Glutamatergic neuron (in vitro differentiated cells): Measurements from ENCODE around the gene ANXA7. TPM values are rescaled to one million over a fixed set of nuclear protein-coding genes. Genes with fewer than 3 reads are reported as not detected.

ENCODE experiments used
- DNase-seq: peaks from one replicate; pipeline ENCODE4 v3.0.0; 2022
- H3K27ac Mint-ChIP-seq: one replicate; pipeline ENCODE4 v1.8.0; 2020; ENCODE audit warnings: mild to moderate bottlenecking, mixed read lengths, inconsistent platforms; ENCODE audit not compliant: unreplicated experiment
- H3K27me3 Mint-ChIP-seq: one replicate; pipeline ENCODE4 v1.8.0; 2020; ENCODE audit warnings: mild to moderate bottlenecking, moderate library complexity, mixed read lengths, inconsistent platforms; ENCODE audit not compliant: unreplicated experiment
- H3K36me3 Mint-ChIP-seq: one replicate; pipeline ENCODE4 v1.8.0; 2020; ENCODE audit warnings: mild to moderate bottlenecking, mixed read lengths, inconsistent platforms; ENCODE audit not compliant: unreplicated experiment
- H3K4me1 Mint-ChIP-seq: one replicate; pipeline ENCODE4 v1.8.0; 2020; ENCODE audit warnings: mild to moderate bottlenecking, low read depth, mixed read lengths, inconsistent platforms; ENCODE audit not compliant: unreplicated experiment
- H3K4me3 Mint-ChIP-seq: one replicate; pipeline ENCODE4 v1.8.0; 2020; ENCODE audit warnings: mild to moderate bottlenecking, mixed read lengths, inconsistent platforms; ENCODE audit not compliant: unreplicated experiment
- H3K9me3 Mint-ChIP-seq: one replicate; pipeline ENCODE4 v1.8.0; 2020; ENCODE audit warnings: mild to moderate bottlenecking, moderate library complexity, mixed read lengths, inconsistent platforms; ENCODE audit not compliant: unreplicated experiment
- total RNA-seq: library from RNA; stranded (reverse); fragmentation: NEBNext Ultra II Directional; extraction: Animal tissue kit (Norgen Biotek cat#: 25700); gene quantifications from one replicate; pipeline ENCODE4 v1.2.1, GENCODE V29; 2021; ENCODE audit not compliant: unreplicated experiment
- TF ChIP-seq, protein P1 (sequence below): fragments of 200-600 bp; sonication (generic); IDR thresholded peaks from one replicate; pipeline ENCODE4 v1.5.0; 2021; ENCODE audit not compliant: partially characterized antibody, unreplicated experiment

The ANXA7 gene
- total RNA-seq, 1 donor from 2014 or later: 35.9 TPM

DNA sequence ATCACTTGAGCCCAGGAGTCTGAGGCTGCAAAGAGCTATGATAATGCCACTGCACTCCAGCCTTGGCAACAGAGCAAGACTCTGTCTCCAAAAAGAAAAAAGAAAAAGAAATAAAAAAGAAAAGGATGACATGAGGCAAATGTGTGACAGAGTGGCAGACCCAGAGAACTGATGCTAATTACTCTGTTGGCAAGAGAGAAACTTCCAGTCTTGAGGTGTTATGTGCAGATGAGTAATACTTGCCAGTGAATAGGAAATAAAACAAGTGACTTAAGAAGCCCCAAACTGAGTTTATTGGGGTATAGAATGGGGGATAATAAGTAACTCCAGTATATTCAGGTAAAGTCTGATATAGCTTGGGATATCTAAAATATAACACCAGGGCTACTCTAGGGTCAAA lies 9.5 kb upstream of the ANXA7 start:
- no peak overlapping the region for H3K4me3 Mint-ChIP-seq
- peaks cover 2% of the 10 kb centered on the region for H3K9me3 Mint-ChIP-seq
- H3K4me1 Mint-ChIP-seq: peaks cover 6% of the 10 kb centered on the region
- H3K36me3 Mint-ChIP-seq: peaks cover 4% of the 10 kb centered on the region
- DNase-seq: no peak
- TF ChIP-seq, protein P1, sequence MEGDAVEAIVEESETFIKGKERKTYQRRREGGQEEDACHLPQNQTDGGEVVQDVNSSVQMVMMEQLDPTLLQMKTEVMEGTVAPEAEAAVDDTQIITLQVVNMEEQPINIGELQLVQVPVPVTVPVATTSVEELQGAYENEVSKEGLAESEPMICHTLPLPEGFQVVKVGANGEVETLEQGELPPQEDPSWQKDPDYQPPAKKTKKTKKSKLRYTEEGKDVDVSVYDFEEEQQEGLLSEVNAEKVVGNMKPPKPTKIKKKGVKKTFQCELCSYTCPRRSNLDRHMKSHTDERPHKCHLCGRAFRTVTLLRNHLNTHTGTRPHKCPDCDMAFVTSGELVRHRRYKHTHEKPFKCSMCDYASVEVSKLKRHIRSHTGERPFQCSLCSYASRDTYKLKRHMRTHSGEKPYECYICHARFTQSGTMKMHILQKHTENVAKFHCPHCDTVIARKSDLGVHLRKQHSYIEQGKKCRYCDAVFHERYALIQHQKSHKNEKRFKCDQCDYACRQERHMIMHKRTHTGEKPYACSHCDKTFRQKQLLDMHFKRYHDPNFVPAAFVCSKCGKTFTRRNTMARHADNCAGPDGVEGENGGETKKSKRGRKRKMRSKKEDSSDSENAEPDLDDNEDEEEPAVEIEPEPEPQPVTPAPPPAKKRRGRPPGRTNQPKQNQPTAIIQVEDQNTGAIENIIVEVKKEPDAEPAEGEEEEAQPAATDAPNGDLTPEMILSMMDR: no peak
- H3K27me3 Mint-ChIP-seq: peaks cover 2% of the 10 kb centered on the region
- no peak overlapping the region for H3K27ac Mint-ChIP-seq

DNA sequence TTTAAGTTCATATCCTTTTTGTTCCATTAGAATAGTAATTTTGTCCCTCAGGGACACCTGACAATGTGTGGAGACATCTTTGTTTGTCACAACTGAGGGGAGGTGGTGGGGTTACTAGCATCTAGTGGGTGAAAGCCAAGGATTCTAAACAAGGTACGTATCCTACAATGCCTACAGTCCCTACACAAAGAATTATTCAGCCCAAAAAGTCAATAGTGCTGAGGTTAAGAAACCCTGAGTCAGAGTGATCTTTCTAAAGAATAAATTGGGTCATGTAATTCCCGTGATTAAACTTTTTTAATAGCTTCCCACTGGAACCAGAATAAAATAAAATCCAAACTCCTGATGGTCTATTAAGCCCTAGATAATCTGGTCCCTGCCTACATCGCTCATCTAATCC lies 2.7 kb upstream of the ANXA7 start:
- Mint-ChIP-seq H3K36me3 (no peaks in the 10 kb centered on the region), H3K4me1 (peaks cover 11% of the 10 kb centered on the region)

DNA sequence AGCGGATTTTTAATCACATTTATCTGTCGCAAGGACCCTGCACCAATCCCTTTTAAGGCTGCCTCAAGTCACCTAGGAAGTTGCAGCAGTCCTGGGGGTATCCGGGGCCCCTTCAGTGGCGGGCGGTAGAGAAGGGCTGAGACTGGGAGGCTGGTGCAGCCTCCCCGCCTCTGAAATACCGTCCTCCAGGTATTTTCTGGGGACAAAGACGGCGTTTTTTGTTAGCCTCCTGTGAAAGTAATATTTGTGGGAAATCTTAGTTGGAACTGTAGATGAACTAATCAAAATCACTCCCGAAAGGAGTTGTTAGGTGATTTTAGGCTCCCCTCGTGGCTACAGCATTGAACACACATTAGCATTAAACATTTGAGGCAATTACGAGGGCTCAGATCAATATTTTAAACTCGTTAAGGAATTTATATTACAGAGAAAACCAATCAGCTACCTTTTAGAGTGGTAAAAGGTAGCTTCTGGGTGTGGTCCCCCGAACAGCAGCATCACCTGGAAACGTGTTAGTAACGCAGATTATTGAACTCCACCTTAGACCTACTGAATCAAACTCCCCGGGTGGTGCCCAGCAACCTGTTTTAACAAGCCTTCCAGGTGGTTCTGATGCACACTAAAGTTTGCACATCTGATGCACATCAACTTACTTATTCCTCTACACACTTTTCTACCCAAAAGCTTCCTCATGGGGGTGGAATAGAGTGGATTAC lies 530 bp upstream of the ANXA7 start:
- H3K4me1 Mint-ChIP-seq: peaks cover 18% of the 10 kb centered on the region
- no peak for DNase-seq
- H3K27me3 Mint-ChIP-seq: peaks cover 4% of the 10 kb centered on the region
- peak overlapping the region; percentile 88 for H3K4me3 Mint-ChIP-seq
- H3K36me3 Mint-ChIP-seq: no peaks in the 10 kb centered on the region
- TF ChIP-seq, protein P1: no peak
- peak overlapping the region; percentile 31 for H3K27ac Mint-ChIP-seq
- peaks cover 4% of the 10 kb centered on the region for H3K9me3 Mint-ChIP-seq

More for the DNA sequence above, 2.7 kb upstream of the ANXA7 start:
- Mint-ChIP-seq H3K9me3 (peaks cover 4% of the 10 kb centered on the region), H3K4me3 (no peak overlapping the region), H3K27ac (no peak overlapping the region), H3K27me3 (peaks cover 2% of the 10 kb centered on the region)
- no peak for DNase-seq
- TF ChIP-seq, protein P1: no peak

DNA sequence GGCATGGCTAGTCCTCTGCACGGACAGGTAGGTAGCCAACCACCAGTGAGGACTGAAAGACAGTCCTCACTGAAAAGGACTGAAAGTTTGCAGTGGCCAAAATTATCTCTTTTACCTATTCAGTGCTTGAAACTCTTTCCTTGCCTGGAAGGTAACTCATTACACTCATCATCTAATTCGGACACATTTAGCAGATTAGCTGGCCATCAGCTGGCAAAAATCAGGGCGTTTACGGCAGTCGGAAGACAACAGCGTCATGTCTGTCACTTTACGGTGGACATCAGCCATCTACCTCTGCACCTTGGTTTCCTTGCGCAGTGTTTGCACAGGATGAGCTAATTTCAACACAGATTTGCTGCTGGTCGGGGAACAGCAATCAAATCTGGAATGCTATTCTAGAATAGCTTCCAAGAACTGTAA lies 740 bp downstream of the ANXA7 start:
- peaks cover 23% of the 10 kb centered on the region for H3K4me1 Mint-ChIP-seq
- H3K27ac Mint-ChIP-seq: peak overlapping the region; percentile 94
- peaks cover 4% of the 10 kb centered on the region for H3K9me3 Mint-ChIP-seq
- DNase-seq: peak; percentile 18
- H3K36me3 Mint-ChIP-seq: no peaks in the 10 kb centered on the region
- TF ChIP-seq, protein P1: no peak
- peaks cover 2% of the 10 kb centered on the region for H3K27me3 Mint-ChIP-seq
- H3K4me3 Mint-ChIP-seq: peak overlapping the region; percentile 93

DNA sequence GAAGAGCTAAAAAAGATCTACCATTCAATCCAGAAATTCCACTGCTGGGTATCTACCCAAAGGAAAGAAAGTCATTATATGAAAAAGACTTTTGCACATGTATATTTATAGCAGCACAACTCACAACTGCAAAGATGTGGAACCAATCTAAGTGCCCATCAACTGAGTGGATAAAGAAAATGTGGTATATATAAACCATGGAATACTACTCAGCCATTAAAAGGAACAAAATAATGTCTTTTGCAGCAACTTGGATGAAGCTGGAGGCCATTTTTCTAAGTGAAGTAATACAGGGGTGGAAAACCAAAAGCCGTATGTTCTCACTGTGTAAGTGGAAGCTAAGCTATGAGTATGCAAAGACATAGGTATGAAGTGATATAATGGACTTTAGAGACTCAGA lies 3.0 kb downstream of the ANXA7 start:
- H3K4me3 Mint-ChIP-seq: peak overlapping the region; percentile 11

More for the DNA sequence above, 3.0 kb downstream of the ANXA7 start:
- TF ChIP-seq, protein P1: no peak
- Mint-ChIP-seq H3K27me3 (peaks cover 2% of the 10 kb centered on the region), H3K27ac (no peak overlapping the region), H3K4me1 (peaks cover 23% of the 10 kb centered on the region), H3K36me3 (no peaks in the 10 kb centered on the region), H3K9me3 (peaks cover 6% of the 10 kb centered on the region)
- no peak for DNase-seq
